Uterus (tissue), 4 donors: ENCODE data around the gene MAP10. TPM values are rescaled to one million over a fixed set of nuclear protein-coding genes. Genes with fewer than 3 reads are reported as not detected.

Experiments
- DNase-seq, 2 donors: peaks; one replicate each; pipeline ENCODE4 v3.0.0-alpha.2; 2019 to 2020
- H3K27ac ChIP-seq, 2 donors: fragments of 200-600 bp; sonication (generic); 1 replicate in 1 of 2; 2 replicates in 1 of 2; pipeline ENCODE4 v1.5.1; 2016 to 2018
- H3K27me3 ChIP-seq, 2 donors: fragments of 200-600 bp; sonication (generic); one replicate each; pipeline ENCODE4 v1.5.1; 2018 to 2019; ENCODE audit warnings: control low read depth in 1 of 2
- H3K36me3 ChIP-seq, 2 donors: fragments of 200-600 bp; sonication (generic); one replicate each; pipeline ENCODE4 v1.5.1; 2019; ENCODE audit warnings: control low read depth in 1 of 2
- H3K4me1 ChIP-seq, 2 donors: fragments of 200-600 bp; sonication (generic); one replicate each; pipeline ENCODE4 v1.5.1; 2018 to 2019; ENCODE audit warnings: control low read depth in 1 of 2
- H3K4me3 ChIP-seq, 2 donors: fragments of 200-600 bp; sonication (generic); 1 replicate in 1 of 2; 2 replicates in 1 of 2; pipeline ENCODE4 v1.5.1; 2018 to 2019; ENCODE audit warnings: mild to moderate bottlenecking in 1 of 2
- H3K9me3 ChIP-seq, 2 donors: fragments of 200-600 bp; sonication (generic); one replicate each; pipeline ENCODE4 v1.5.1; 2019; ENCODE audit warnings: control low read depth in 1 of 2
- CTCF ChIP-seq, 4 experiments: fragments of 200-600 bp in 2 of 4; fragments of 450-650 bp in 2 of 4; sonication (generic) in 2 of 4; IDR thresholded peaks; one replicate each; pipeline ENCODE4 v1.5.1; 2016 to 2019; ENCODE audit warnings: antibody characterized with exemption in 4 of 4, mild to moderate bottlenecking in 2 of 4, moderate library complexity in 1 of 4
- POLR2A ChIP-seq, 2 donors: fragments of 450-650 bp; IDR thresholded peaks; one replicate each; pipeline ENCODE4 v1.6.1; 2016; ENCODE audit warnings: antibody characterized with exemption in 2 of 2, mild to moderate bottlenecking in 1 of 2, moderate library complexity in 1 of 2
- intact Hi-C: fragments of 100-400 bp; cut with DNase I; formaldehyde crosslinking; loops from one replicate; pipeline ENCODE4 v1.15.1; 2023; ENCODE audit warnings: low total_unique reads
- total RNA-seq, 4 donors: library from RNA; depleted of rRNA in 3 of 4; stranded (reverse); fragments of >200 nt in 3 of 4; gene quantifications; one replicate each; pipeline versions ENCODE4 v1.1.0 to v1.2.4, GENCODE V29; 2014 to 2023
- donor health status: DM: yes; HTN: yes; CAD: no.

Gene MAP10
- total RNA-seq, 4 donors from 2014 or later = 0.59 to 5.0 (median 2.7) TPM

- Histone ChIP-seq H3K4me1 (no peaks in the 10 kb centered on the region), H3K27me3 (no peaks in the 10 kb centered on the region), H3K9me3 (no peaks in the 10 kb centered on the region), H3K4me3 (no peak overlapping the region), H3K36me3 (no peaks in the 10 kb centered on the region), H3K27ac (no peak overlapping the region)
- DNase-seq = no peak
- intact Hi-C loops = no loop called here
- TF ChIP-seq POLR2A (IDR thresholded peaks at IDR 0.05) = no peak
- TF ChIP-seq CTCF (IDR thresholded peaks at IDR 0.05) = no peak
Measured at GRCh38 chr1:232788235-232788872, 16.9 kb upstream of the MAP10 start.

- no peak for DNase-seq
- Histone ChIP-seq H3K4me1 (no peaks in the 10 kb centered on the region), H3K27me3 (no peaks in the 10 kb centered on the region), H3K36me3 (no peaks in the 10 kb centered on the region), H3K4me3 (no peak overlapping the region), H3K27ac (no peak overlapping the region), H3K9me3 (no peaks in the 10 kb centered on the region)
- TF ChIP-seq POLR2A (IDR thresholded peaks at IDR 0.05) (no peak), CTCF (IDR thresholded peaks at IDR 0.05) (no peak)
- intact Hi-C loops = no loop called here
Measured at GRCh38 chr1:232789651-232790050, 15.6 kb upstream of the MAP10 start.

- Histone ChIP-seq H3K36me3 (no peaks in the 10 kb centered on the region), H3K27me3 (no peaks in the 10 kb centered on the region), H3K4me3 (no peak overlapping the region), H3K9me3 (no peaks in the 10 kb centered on the region), H3K27ac (no peak overlapping the region), H3K4me1 (no peaks in the 10 kb centered on the region)
- no peak for DNase-seq
- intact Hi-C loops = no loop called here
- TF ChIP-seq CTCF (IDR thresholded peaks at IDR 0.05) = no peak
- TF ChIP-seq POLR2A (IDR thresholded peaks at IDR 0.05) = no peak
Measured at GRCh38 chr1:232792949-232793348, 12.3 kb upstream of the MAP10 start.

GRCh38 chr1:232793944-232794343 lies 11.3 kb upstream of the MAP10 start:
- intact Hi-C loops = no loop called here
- TF ChIP-seq POLR2A (IDR thresholded peaks at IDR 0.05) (no peak), CTCF (IDR thresholded peaks at IDR 0.05) (peak in 1 of 4 experiments; percentile 18)
- Histone ChIP-seq H3K27ac (no peak overlapping the region), H3K4me3 (no peak overlapping the region), H3K36me3 (no peaks in the 10 kb centered on the region), H3K9me3 (no peaks in the 10 kb centered on the region), H3K4me1 (no peaks in the 10 kb centered on the region), H3K27me3 (no peaks in the 10 kb centered on the region)
- DNase-seq = no peak

GRCh38 chr1:232795497-232796053 lies 9.6 kb upstream of the MAP10 start:
- Histone ChIP-seq H3K4me3 (no peak overlapping the region), H3K36me3 (no peaks in the 10 kb centered on the region), H3K4me1 (no peaks in the 10 kb centered on the region), H3K9me3 (no peaks in the 10 kb centered on the region), H3K27ac (no peak overlapping the region), H3K27me3 (no peaks in the 10 kb centered on the region)
- DNase-seq = no peak
- TF ChIP-seq POLR2A (IDR thresholded peaks at IDR 0.05) (no peak), CTCF (IDR thresholded peaks at IDR 0.05) (no peak)
- intact Hi-C loops = no loop called here
